Left hindlimb (tissue), 1 donor: ENCODE measurements around the gene MAPRE3.

ENCODE experiments used
- DNase-seq: peaks from one replicate; pipeline ENCODE4 v3.0.0-alpha.2; 2018

Gene MAPRE3

DNA sequence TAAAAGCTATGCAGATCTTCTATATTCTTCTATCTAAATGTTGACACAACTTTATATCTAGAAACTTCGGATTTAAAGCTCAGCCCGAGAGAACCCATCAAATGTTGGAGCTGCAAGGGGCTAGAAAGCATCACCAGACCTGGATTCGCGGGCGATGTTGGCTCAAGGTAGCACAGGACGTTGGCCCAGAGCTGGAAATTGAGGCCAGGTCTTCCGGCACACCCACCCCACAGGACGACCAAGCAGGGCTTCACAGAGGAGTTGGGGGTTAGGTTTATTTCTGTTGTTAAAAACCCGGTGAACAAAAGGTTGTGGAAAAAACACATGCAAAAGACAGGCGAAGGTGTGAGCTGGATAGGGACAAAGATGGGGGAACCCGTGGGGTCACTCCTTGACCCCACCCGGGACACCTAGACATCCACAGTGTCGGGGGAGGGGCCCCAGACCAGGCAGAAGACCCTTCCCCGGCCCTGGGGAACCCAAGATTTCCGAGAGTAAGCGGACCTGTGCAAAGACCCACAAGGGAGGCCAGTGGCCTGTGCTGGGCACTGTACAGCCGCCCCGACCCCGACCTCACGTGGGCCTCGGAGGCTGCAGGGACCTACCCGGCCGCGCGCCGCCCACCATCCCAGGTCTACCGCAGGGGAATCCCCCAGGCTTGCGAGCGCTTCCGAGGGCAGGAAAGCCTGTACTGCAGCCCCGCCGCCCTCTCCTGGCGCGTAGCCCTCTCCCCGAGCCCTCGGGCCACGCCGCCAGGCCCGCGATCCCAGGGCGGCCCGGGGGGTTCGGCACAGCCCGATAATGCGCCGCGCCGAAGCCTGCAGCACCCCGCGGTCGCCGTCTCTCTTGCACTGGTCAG, 79.2 kb downstream of the MAPRE3 start:
- no peak for DNase-seq

- peak; percentile 96 for DNase-seq
These were observed 80.0 kb downstream of the MAPRE3 start for GRCh38 chr2:27050281-27050995.

DNA sequence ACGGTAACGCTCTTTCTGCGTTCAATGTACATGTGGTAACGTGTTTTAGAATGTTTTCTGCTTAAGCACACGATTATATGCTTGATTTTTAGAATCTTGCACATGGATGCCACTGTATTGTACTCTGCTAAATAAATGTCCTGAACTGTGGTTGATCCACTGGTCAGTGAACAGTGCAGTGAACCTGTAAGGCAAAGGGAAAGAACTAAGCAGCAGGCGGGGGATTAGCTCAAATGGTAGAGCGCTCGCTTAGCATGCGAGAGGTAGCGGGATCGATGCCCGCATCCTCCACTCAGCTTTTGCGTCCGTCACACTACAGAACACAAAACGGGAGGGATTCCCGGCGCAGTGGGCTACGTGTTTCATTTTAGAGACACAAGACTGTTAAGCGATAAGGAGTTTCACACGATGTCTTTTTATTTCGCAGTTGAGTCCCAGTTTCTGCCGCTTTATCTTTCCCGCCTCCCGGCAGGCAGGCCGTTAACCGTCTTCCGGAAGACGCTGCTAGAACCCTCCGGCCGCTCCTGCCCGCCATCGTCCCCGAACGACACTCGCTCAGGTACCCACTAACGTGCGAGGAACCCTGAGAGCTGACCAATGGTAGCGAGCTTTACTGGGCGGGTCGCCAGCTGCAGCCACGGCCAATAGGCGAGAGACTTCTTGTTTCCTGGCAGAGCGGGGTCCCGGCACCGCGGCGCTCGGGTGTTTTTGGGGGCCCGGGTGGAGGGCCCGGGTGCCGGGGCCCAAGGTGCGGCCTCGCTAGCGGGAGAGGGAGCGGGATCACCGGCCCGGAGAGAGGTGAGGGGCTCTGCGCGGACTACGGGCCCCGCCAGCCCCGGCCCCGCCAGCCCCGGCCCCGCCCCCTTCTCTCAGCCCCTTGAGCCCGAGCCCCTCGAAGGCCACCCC, 80.8 kb downstream of the MAPRE3 start, which contains the start of gene AGBL5:
Gene AGBL5 (plus strand): TSS at position 673 of the 906 bp plus-strand sequence. CDS start 1,291 bp downstream, outside the sequence.
- DNase-seq = peak; percentile 95

- DNase-seq = no peak
These were observed 81.6 kb downstream of the MAPRE3 start for GRCh38 chr2:27051902-27052645.

DNA sequence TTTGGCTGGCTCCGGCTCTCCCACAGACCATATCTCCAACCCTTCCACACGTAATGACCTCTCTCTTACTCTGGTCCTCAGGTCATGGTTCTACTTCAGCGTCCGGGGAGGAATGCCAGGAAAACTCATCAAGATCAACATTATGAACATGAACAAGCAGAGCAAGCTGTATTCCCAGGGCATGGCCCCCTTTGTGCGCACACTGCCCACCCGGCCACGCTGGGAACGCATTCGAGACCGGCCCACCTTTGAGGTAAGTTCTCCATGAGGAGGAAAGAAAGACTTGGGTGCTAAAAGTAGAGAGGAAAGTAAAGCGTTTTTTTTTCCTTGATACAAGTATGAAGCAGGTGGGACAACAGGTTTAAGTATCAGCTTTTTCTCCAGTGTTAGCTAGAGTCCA, 82.9 kb downstream of the MAPRE3 start:
- no peak for DNase-seq

- no peak for DNase-seq
These were observed 83.3 kb downstream of the MAPRE3 start for GRCh38 chr2:27053776-27054175.

GRCh38 chr2:27054721-27055120, 84.3 kb downstream of the MAPRE3 start:
- no peak for DNase-seq

DNA sequence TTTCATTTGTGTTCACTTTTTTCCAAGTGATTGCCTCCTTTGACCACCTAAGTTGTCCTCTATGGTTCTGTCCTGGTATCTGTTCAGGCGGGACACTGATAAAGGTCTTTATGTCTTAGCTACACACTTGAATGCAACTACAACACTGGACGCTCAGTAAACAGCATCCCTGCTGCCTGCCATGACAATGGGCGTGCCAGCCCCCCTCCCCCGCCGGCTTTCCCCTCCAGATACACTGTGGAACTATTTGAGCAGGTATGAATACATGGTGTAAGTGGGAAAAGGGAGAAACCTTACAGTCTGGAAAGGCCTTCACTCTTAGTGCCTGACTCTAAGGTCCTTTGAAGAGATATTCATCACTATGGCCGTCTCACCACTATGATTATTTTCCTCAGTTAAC, 86.7 kb downstream of the MAPRE3 start:
- DNase-seq = no peak

DNA sequence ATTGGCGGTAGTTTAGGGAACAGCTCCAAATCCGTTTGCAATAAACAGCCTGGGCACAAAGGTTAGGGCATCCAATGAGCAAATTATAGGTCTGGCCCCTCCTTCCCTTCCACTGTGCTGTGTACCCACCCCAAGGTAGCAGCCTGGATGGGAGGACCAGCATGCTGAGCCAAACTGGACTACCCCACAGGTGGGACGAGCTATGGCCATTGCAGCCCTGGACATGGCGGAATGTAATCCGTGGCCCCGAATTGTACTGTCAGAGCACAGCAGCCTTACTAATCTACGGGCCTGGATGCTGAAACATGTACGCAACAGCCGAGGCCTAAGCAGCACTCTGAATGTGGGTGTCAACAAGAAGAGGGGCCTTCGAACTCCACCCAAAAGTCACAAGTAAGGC, 87.8 kb downstream of the MAPRE3 start:
- no peak for DNase-seq

DNA sequence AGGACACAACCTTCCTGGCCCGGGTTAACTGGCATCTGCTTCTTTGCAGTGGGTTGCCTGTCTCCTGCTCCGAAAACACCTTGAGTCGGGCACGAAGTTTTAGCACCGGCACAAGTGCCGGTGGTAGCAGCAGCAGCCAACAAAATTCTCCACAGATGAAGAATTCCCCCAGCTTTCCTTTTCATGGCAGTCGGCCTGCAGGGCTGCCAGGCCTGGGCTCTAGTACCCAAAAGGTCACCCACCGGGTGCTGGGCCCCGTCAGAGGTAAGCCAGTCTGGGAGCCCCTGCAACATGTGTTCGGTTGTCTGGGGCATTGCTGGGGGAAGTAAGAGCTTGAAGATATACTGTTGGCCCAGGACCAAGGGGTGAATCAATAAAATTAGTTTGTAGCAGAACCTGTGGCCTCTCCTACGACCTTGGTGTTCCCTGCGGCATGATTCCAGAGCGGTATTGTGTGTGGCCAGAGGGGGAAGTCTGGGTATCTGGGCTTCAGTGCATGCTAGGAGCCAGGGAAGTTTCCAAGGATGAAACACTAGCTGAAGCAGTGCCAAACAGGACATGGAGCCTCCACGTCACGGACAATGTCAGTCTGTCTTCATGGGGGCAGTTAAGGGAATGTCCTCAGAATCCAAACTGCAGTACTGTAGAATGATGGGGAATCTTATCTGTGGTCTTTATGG, 88.8 kb downstream of the MAPRE3 start:
- DNase-seq = no peak

GRCh38 chr2:27060323-27060722, 89.9 kb downstream of the MAPRE3 start:
- no peak for DNase-seq

GRCh38 chr2:27065128-27065527, 94.7 kb downstream of the MAPRE3 start:
- no peak for DNase-seq

- no peak for DNase-seq
These were observed 96.9 kb downstream of the MAPRE3 start for GRCh38 chr2:27067385-27067784.

DNA sequence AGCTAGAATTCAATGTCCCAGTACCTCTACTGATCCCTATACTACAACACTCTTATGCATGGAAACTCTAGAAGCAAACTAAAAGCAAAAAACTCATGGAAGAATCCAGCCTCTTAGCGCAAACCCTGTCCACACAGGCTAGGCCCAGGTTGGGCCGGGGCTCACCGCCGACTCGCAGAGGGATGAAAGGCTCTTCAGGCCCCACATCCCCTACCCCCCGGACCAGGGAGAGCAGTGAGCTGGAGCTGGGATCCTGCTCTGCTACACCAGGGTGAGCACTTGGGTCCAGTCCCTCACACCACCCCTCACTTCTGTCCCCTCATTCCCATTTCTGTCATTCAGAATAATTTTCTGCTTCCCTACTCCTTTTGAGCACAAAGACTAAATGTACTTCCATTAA, 99.0 kb downstream of the MAPRE3 start:
- no peak for DNase-seq

DNA sequence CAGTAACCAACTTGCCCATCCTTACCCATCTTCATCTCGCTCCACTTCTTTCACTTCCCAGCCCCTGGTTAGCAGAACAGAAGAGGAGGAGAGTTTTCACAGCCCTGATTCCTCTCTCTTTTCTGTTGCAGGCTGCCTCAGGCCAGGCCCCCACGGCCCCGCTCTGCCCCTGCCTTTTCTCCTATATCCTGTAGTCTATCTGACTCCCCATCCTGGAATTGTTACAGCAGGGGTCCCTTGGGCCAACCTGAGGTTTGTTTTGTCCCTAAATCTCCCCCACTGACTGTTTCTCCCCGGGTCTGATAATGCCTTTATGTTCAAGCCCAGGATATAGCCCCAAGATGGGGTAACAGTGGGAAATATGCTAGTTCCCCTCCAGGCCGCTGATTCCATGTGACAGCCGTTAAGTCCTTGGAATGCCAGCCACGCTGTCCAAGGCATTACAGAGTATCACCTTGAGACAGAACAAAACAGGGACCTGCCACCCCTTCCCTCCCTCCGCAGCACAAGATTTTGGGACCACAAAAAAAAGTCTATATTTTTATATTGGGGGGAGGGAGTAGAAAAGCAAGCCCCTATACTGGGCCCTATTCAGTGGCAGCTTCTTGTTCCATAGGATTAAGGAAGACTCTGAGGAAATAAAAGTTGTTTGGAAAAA, 99.7 kb downstream of the MAPRE3 start:
- no peak for DNase-seq

DNA sequence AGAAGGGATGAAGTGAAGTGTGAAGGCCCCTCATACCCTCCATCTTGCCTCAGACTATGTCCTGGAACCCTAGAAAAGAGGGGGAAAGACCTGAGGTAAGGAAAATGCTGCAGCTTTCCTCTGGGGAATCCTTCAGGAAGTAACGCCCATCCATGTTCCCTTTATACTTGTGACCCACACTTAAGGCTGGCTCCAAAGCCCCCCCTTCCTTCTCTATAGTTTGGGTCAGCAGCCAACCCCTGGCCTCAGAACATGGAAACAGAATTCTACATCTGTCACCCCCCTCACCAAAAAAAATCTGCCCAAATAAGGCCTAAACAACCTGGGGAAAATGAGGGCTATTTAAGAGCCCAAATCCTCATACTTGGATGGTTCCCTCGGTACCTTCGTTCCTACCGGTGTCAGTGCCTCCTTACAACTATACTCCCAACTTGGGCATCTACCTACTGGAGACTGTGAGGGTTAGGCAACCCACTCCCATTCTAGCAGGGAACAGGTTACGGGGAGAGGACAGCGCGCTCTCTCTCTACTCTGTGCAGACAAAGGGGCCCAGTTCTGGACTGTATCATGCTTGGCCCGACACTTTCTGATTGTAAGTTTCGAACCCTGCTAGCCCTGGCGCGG, 100.3 kb downstream of the MAPRE3 start:
- DNase-seq = no peak

DNA sequence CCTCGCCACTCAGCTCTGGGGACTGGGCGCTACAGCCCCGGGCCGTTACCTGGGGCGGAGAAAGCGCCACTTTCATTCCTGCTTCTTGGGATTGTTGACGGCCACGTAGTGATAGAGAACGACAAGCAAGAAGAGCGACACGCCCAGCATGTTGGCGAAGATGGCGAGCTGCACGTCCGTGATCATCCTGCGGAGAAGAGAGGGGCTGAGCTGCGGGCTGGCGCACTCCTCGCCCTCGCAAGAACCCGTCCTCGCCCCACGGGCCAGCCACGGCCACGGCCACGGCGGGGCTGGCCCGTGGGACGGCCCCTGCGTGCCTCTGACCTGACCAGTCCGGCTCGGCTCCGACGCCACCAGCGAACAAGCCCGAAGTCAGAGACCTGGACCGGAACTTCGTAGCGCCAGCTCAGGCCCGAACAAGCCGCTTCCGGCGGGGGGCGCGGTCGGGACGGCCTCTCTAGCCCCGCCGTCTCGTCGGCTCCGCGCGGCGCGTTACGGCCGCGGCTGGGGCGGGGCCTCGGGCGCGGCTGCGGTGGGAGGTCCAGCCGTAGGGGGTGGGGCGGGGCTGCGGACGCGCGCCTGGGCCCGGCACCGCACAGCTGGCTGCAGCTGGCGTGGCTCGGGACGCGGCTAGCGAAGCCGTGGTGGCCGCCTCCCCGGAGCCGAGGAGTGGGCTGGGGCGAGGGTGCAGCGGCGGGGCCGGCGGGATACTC, 101.0 kb downstream of the MAPRE3 start, which contains the start of gene OST4:
Gene OST4 (minus strand): TSS at position 378 of the 713 bp plus-strand sequence.
- peak; percentile 95 for DNase-seq

DNA sequence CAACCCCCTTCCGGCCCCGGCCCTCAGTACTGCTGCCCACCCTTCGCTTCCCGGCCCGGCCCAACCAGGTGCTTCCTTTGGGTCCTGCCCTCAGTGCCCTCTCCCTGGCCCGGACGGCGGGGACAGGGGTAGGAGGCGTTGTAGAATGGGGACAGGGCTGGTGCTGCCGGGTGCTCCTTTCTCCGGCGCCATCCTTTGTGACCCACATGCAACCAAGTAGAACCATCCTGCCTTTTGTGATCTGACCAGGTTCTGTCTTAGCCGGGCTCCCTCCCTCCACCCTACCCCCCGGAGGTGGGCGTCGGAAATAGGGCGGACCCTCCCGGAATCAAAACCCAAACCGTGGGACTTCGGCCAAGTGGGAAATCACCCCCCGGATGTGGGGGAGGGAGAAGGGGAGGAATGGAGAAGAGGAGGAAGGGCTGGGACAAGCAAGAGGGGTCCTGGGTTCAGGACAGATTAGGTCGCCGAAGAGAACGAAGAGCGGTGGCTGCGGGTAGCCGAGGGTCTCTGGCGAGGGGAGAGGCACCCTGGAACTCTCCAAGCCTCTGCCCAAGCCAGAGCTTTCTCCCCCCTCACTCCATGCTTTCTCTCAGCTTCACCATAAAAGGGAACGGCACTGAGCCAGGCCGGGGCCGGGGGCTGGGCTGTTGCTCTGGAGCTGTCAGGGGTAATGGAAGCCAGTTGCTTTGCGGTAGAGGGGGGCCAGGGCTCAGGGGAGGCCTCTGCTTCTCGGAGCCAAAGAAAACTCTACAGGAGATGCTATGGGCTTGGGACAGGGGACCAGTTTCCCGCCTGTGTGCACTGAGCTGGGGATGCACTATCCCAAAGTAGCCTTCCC, 101.8 kb downstream of the MAPRE3 start:
- DNase-seq = peak; percentile 91

DNA sequence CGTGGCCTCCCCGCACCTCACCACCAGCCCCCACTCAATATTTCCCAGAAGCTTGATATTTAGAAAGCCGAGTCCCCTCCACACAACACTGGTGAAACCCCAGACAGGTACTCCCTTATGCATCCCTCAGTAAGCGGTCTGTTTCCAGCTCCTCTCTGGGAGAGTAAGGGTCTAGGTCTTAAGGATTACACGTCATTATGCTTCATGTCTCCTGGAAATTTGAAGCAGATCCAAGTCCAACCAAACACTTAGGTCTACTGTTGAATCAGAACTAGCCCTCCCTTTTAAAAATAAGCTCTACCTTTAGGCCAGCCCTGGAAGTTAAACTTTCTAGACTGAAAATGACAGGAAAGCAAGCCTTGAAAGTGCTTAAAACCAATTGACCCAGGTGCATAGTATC, 102.5 kb downstream of the MAPRE3 start:
- no peak for DNase-seq
